GM21423 (cell line): ENCODE results near the gene NLRP1.

Source experiments
- ATAC-seq: cut with Tn5 transposase; IDR thresholded peaks from one replicate; pipeline ENCODE4 v1.9.1; 2021; ENCODE audit warnings: mild to moderate bottlenecking, moderate library complexity; ENCODE audit not compliant: unreplicated experiment

NLRP1 gene

DNA sequence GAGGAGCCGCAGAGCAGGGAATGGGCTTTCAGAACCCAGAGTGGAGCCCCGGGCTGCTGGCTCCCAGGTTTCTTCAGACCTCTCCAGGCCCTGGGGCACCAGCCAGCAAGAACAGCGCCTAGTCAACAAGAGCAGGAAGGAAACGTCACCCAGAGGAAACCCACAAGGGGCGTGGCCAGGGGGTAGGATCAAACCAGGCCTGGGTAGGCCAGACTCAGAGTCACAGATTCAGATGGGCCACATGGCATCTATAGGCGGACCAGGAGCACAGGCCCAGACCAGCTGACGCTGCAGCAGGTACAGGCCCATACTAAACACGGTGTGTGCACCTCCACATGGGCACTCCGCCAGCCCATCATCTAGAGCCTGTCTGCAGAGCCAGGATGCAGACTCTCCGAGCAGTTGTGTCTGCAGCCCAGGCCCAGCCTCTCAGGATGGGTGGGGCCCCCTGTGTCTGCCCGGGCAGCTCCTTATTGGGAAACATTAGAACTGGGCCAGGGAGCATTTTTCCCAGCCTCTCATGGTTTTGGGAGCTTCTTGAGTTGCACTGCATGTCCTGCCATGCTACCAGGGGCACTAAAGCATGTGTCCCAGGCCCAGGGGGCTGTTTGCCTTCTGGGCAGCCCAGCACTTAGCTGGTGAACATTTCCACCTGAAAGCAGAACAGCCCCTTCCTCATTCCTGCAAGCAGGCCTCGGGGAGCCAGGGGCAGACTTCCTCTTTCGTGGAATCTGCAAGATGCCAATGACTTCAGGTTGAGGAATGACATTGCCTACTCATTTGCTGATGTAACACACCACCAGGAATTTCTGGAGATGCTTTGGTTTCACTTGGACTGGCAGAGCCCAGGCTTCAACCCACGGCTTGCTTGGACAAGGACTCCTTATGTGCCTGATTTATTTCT, at the start of gene NLRP1:
Gene NLRP1 (minus strand): TSS at position 127 of the 904 bp plus-strand sequence. CDS start 552 bp downstream, outside the sequence.
- peak; percentile 90 for ATAC-seq

DNA sequence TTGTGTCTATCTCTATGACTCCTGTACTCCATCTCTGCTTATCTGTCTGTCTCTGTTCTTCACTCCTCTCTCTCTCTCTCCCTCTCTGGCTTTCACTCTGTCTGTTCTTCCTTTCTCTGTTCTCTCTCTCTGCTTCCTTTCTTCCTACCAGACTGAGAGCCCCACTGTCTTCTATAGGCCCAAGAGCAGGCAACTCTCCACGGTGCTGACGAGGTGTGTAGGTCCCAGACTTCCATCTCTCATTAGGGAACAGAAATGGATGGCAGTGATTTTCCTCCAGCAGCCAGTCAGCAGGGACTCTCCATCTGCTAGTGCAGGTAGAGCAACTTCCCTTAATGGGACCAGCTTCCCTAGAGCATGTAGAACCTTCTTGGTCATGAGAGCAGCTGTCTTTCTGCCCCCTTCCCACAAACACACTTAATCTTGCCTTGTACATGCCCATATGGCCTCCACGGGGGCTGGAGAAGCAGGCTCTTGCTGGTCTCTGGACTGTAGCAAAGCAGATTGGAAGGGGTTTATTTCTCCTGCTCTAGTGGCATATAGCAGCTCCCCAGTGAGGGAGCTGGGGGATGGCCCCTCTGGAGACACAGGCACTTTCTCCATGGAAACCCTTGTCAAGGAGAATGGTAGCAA, 47.8 kb upstream of the NLRP1 start:
- ATAC-seq, result no peak

DNA sequence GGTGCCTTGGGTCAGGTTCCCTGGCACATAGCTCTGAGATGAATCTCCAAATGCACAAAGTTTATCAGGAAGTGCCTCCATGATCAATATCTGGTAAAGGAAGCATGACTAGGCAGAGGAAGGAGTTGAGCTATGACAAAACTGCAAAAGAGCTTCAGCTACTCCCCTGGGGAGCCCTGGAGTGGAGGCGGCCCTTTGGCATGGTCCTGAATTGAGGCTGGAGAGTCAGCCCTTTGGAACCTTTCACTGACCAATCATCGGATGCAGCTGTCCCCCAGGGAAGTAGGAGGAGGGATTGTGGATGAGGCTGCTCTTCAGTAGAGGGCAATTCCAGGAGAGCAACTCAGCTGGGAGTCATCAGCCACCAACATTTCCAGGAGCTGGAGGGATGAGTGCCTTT, 46.1 kb upstream of the NLRP1 start:
- ATAC-seq, result no peak

DNA sequence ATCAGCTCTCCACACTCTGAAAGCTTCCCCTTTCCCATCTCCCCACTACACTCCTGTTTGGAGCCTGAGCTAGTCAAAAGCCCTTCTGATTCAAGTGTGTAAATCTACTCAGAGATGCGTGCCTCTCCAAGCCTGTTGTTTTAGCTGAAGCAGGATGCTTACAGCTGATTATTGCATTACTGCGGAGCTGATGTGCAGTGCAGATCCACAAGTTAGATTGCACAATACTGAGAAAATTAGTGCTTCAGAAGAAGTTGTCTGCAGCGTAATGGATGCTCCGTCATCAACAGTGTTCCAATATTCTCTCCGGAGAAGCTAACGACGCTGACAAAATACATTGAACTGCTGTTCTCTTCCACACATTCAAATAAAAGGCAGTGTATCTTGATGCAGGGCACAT, 44.8 kb upstream of the NLRP1 start:
- ATAC-seq, result no peak

DNA sequence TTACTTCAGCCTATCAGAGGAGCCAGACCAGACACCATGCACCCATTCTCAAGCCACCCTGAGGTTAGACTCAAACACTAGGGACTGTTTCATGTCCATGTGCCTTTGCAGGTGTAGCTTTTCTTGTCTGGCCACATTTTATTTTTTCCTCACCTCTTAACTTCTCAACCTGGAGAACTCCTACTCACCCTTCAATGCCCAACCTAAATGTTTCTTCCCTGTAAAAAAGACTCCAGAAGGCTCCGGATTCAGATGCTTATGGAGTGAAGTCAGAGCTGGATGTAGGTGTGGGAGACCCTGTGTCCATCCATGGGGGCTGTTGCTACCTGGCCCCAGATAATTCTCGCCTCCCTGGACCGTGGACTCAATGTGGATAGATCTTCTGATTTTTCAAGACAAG, 44.0 kb upstream of the NLRP1 start:
- ATAC-seq, result no peak

DNA sequence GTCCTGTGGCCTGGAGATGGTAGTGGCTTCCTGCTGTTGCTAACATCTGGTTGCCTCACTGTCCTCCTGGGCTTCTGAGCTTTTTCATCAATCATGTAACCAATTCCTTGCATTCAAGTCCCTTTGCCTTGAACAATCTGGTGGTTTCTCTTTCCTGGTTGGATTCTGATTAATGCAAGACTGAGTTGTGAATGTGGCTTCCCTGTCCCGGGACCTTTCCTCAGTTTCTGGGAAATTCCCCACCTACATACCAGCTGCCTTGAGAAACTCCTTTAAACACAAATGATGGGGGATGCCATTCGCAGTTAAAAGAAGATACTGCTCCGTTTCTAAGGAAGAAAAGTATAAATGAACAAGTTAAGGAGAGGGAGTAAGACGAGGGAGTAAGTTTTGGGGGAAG, 39.9 kb upstream of the NLRP1 start:
- no peak for ATAC-seq

DNA sequence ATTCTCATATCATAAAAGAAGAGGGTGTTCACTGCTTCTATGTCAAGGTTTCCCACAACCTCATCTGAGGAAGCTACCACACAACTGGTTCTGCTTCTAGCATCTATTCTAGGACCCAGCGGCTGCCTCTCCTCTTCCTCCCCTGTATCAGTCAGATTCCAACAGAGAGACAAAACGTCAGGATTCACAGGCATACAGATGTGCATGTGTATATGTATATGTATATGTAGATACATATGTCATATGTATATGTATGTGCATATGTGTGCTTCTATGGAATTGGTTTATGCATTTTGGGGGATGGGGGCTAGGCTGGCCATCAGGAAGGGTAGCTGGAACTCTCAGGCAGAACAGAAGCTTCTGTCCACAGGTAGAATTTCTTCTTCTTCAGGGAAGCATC, 37.4 kb upstream of the NLRP1 start:
- no peak for ATAC-seq

DNA sequence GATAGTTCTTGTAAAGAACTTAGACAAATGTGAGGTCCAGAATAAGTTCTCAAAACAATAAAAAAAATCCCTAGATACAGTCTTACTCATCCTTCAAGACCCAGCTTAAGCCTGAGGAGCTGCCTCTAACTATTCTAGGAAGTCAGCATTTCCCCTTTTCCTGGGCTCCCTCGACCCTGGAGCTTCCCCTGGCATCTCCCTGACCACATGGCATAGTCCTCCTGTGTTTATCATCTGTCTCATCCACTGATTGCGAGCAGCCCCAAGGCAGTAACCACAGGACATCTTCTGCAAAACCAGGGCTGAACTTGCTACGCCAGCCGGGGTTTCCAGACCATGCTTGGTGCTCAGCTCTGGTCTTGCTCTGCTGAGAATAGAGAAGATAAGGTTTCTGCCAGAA, 36.7 kb upstream of the NLRP1 start:
- ATAC-seq, result no peak

DNA sequence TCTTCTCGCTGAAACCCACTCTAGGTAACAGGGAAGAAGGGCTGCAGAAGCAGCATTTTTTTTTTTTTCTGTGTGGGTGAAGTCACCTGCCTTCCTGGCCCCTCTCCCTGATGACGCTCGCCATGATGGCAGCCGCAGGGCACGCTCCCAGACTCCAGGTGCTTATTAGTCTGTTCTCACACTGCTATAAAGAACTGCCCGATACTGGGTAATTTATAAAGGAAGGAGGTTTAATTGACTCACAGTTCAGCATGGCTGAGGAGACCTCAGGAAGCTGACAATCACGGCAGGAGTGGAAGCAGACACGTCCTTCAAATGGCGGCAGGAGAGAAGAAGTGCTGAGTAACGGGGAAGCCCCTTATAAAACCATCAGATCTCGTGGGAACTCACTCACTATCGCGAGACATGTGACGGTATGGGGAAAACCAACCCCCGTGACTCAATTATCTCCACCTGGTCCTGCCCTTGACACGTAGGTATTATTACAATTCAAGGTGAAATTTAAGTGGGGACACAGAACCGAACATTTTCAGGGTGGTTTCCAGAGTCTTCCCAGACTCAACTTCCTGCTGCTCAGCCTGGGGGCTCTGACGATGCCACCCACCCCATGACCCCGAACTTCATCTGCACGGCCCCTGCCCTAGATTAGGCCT, 34.9 kb upstream of the NLRP1 start:
- ATAC-seq, result no peak

DNA sequence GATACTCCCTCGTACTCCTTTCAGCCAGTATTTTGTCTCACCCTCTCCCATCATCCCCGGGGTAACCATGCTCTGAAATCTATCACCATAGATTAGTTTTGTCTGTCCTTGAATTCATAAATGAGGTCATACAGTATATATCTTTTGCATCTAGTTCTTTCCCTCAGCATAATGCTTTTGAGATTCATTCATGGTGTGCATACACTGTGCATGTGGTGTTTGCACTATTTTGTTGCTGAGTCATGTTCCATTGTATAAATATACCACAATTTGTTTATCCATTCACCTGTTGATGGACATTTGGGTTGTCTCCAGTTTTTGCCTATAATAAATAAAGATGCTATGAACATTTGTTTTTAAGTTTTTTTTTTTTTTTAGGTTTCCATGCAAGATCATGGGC, 34.2 kb upstream of the NLRP1 start:
- ATAC-seq, result no peak

DNA sequence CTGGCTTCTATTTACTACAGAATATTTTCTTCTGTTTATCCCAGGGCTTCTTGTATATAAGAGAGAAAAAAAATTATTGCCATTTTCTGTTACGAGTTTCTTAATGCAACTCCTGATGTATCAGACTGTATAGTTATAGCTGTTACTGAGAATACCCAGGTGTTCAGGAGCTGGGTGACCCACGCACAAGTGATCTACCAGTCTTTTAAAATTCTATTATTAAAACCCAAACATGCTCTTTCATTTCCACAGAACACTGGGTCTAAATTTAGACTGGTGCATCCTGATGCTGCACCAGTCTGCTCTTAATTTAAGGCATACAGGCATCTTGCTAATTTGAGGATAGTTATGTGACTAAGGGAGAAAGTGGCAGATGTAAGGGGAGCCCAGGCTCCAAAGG, 31.2 kb upstream of the NLRP1 start:
- ATAC-seq, result no peak

DNA sequence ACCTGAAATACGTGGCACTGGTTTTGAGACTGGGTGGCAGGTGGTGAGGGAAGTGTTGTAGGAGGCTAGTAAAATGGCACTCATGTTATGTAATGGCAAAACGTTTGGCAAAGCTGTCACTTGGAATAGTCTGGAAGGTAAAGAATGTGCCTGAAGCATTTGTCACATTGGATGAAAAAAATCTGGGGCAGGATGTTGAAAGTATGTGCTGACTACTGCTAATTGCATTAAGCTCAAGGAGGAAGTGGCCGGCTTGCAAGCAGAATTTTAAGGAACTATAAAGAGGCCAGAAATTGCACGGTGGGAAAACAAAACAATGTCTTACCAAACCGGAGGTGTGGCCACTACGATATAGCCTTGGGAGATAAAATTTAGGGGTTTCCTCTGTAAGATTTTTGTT, 26.6 kb upstream of the NLRP1 start:
- ATAC-seq, result no peak

DNA sequence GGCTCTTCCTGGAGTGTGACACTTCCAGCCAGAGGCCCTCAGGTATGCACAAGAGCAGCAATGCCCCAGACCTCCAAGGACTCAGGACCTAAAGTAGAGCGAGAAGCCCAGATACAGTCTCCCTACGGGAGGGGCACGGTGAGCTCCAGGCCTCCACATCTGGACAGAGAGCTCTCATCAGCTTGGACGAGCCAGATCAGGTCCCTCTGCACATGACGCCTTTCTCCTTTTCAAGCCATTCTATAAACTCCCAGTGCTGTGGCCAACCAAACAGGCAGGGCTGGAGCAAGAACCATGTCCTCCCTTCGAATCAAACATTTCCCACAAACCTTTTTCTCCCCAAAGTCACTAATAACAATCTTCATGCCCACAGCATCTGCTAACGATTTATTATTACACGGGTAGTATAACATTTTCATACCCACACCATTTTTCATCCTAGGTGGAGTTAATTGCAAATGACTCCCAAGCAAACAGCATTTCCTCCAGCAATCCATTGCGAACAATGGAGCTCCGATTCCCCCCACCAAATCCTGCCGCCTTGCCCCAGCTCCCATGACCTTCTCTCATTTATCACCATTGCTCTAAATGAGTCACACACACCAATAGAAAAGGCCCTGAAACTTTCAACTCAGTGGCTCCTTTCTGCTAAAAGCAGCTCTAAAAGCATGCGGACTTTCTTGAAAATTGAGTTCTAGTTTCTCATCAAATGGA, 24.2 kb upstream of the NLRP1 start:
- ATAC-seq, result no peak

DNA sequence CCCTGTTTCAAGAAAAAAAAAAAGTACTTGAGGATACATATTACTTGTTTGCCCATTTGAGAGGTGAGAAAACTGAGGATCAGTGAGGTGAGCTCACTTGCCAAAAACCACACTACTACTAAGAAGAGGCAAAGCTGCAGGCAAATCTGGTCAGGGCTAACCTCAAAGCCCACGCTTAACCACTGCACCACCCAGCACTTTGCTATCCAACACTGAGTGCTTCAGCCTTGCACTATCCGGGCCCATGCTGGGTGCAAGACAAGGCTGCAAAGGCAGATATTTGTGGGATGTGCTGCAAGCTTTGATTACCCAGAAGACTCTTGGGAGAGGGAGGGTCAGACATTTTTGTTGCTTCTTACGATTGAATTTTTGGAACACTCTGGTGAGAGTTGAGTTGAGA, 23.6 kb upstream of the NLRP1 start:
- ATAC-seq, result no peak

DNA sequence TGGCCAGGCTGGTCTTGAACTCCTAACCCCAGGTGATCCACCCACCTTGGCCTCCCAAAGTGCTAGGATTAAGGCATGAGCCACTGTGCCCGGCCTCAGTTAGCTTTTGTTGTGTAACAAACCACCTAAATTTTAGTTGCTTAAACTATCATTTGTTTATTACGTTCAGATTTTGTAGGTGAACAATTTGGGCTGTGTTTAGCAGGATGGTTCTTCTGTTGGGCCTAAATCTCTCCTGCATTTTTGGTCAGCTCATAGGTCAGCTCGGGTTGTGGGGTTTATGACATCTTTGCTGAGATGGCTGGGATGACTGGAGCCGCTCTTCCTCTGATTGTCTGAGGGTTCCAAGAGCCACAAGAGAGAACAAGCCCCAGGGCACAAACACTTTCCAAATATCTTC, 21.1 kb upstream of the NLRP1 start:
- ATAC-seq, result no peak

DNA sequence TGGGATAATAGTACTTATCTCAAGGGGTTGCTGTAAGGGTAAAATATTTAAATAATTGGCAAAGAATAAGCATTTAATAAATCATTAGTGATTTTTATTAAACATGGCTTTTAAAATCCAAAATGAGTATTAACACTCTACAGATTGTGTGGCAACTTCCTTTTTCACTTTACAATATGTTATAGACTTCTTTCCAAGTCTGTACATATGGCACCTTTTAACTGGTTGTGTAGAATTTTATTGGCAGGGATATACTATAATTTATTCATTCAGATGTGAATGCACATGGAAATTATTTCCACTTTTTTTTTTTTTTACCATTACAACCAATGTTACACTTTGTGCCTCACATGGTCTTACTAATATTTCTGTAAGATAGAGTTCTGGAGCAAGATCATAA, 15.7 kb upstream of the NLRP1 start:
- ATAC-seq, result no peak

DNA sequence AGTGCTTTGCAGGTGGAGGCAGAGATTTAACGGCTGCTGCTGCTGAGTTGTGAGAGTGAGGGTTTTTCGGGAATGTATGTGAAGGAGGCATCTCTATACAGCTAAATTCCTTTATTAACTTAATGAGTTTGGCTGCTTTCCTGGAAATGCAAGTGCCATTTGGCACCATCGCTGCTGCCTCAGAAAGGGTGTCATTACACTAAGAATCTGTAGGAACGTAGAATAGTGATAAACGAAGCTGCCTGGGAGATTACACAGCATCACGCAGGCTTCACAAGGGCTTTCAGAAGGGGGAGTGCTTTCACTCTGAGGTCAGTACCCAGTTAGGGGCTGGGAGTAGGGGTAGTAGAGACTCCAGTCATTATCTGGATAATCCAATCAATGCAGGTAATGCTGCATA, 14.1 kb upstream of the NLRP1 start:
- no peak for ATAC-seq

DNA sequence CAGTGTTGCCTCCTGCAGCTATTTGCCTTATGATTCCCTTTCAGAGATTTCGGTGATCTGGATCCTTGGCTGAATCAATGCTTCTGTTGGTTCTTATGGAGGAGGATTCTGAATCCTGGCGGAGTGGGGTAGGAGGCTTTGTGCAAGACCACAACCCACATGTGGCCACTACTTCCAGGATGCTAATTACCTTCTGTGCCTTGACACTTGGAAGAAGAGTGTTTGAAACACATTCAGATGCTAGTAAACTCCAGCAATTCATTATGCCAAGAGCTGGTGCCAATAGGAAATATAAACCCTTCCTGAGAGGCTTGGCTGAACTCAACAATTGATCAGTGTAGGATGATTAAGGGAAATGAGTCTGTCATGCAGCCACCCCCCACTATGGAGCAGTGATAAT, 12.1 kb upstream of the NLRP1 start:
- no peak for ATAC-seq

DNA sequence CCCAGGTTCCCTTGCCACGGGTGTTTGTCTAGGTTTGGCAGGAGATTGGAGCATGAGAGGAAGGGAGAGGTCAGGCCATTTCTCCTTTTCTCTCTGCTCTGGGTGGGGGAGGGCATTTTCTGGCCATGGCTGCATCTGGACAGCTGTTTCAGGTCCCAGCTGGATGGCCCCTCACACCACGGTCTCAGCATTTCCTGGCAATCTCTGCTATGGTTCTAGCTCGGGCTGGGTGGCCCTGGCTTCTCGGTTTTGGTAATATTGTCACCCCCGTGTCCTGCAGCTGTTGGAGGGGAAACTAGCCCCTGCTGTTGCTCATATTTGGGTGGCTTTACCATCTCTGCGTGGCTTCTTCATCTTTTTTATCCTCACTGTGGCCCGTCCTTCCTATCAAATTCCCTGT, 11.5 kb upstream of the NLRP1 start:
- ATAC-seq, result no peak

DNA sequence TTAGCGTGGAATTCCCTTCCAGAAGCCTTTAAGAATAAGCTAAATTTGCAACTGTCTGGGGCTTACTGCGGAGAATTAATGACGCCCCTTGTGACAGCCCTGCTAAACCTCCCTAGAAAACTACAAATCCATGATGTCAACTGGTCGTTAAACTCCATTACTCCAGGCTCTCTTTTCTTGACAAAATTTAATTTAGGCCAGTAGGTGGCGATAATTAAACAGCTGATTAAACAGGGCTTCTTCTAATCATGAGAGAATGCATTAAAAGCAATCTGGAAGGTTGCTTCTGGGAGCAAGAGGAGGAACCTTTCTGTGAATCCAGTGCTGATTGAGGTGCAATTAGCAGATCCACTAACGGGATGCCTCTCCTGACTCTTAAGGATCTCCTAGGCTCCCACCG, 8.1 kb upstream of the NLRP1 start:
- no peak for ATAC-seq

DNA sequence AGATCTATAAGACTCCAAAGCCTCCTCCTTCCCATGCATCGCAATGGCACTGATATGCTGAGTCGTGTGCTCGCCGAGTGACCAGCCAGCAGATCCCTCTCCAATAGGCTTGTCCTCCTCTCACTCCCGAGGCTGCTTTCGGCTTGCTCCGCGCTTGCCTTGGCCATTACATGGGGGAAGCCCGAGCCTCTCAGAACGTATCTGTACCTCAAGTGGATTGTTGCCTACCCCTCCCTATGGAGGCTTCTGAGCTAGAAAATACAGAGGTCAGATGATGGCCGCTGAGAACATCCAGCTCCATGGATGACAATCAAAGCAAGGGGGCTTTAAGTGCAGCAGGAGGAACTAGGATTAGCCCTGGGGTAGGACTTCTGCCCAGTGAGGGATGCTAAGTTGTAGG, 7.7 kb upstream of the NLRP1 start:
- ATAC-seq, result no peak
